ENCODE results near the gene RAI14.

GRCh38 chr5:34719029-34719428 lies 62.9 kb downstream of the RAI14 start:
- TF ChIP-seq, protein P1, sequence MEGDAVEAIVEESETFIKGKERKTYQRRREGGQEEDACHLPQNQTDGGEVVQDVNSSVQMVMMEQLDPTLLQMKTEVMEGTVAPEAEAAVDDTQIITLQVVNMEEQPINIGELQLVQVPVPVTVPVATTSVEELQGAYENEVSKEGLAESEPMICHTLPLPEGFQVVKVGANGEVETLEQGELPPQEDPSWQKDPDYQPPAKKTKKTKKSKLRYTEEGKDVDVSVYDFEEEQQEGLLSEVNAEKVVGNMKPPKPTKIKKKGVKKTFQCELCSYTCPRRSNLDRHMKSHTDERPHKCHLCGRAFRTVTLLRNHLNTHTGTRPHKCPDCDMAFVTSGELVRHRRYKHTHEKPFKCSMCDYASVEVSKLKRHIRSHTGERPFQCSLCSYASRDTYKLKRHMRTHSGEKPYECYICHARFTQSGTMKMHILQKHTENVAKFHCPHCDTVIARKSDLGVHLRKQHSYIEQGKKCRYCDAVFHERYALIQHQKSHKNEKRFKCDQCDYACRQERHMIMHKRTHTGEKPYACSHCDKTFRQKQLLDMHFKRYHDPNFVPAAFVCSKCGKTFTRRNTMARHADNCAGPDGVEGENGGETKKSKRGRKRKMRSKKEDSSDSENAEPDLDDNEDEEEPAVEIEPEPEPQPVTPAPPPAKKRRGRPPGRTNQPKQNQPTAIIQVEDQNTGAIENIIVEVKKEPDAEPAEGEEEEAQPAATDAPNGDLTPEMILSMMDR (IDR thresholded peaks at IDR 0.05; ENCODE audit: extremely low read depth in 1 of 2, insufficient read depth in 1 of 2, low read depth in 1 of 2, low read length in 2 of 2): no peak
- TF ChIP-seq FOS (IDR thresholded peaks at IDR 0.05; ENCODE audit: borderline replicate concordance, insufficient read depth, low read length): no peak
- TF ChIP-seq POLR2A (IDR thresholded peaks at IDR 0.05; ENCODE audit: low read depth, low read length): no peak

All from endothelial cell of umbilical vein (primary cell).